Activated CD8-positive, alpha-beta memory T cell treated with anti-CD3 and anti-CD28 coated beads for 4 hours (primary cell): ENCODE data around the gene PLD1.

ENCODE experiments used
- DNase-seq, 2 donors: peaks; one replicate each; pipeline ENCODE4 v3.0.0-alpha.2; 2020; ENCODE audit warnings: low read depth in 2 of 2

PLD1 gene

GRCh38 chr3:171772427-171773056, 37.7 kb downstream of the PLD1 start:
- DNase-seq, result no peak

GRCh38 chr3:171770689-171771620, 39.3 kb downstream of the PLD1 start:
- DNase-seq, result no peak

GRCh38 chr3:171769461-171769860, 40.8 kb downstream of the PLD1 start:
- no peak for DNase-seq

GRCh38 chr3:171768986-171769385, 41.3 kb downstream of the PLD1 start:
- no peak for DNase-seq

GRCh38 chr3:171768281-171768900, 41.9 kb downstream of the PLD1 start:
- no peak for DNase-seq

GRCh38 chr3:171765511-171765887, 44.8 kb downstream of the PLD1 start:
- DNase-seq, result no peak

- DNase-seq, result no peak
These were observed 46.9 kb downstream of the PLD1 start for GRCh38 chr3:171763392-171763791.

GRCh38 chr3:171760477-171760876, 49.8 kb downstream of the PLD1 start:
- no peak for DNase-seq

GRCh38 chr3:171758109-171758508, 52.2 kb downstream of the PLD1 start:
- DNase-seq, result no peak

GRCh38 chr3:171757361-171758034, 52.8 kb downstream of the PLD1 start:
- DNase-seq, result no peak

GRCh38 chr3:171755656-171756055, 54.6 kb downstream of the PLD1 start:
- no peak for DNase-seq

GRCh38 chr3:171755015-171755589, 55.2 kb downstream of the PLD1 start:
- DNase-seq, result no peak

GRCh38 chr3:171753665-171754408, 56.4 kb downstream of the PLD1 start:
- no peak for DNase-seq

- no peak for DNase-seq
These were observed 57.2 kb downstream of the PLD1 start for GRCh38 chr3:171753025-171753472.

GRCh38 chr3:171752329-171752728, 58.0 kb downstream of the PLD1 start:
- no peak for DNase-seq

GRCh38 chr3:171749124-171749523, 61.2 kb downstream of the PLD1 start:
- DNase-seq, result no peak

GRCh38 chr3:171748064-171748924, 62.0 kb downstream of the PLD1 start:
- no peak for DNase-seq

- DNase-seq, result no peak
These were observed 62.9 kb downstream of the PLD1 start for GRCh38 chr3:171747223-171747920.
